Neural progenitor cell (in vitro differentiated cells): ENCODE measurements around the gene NCOR1. TPM values are rescaled to one million over a fixed set of nuclear protein-coding genes. Genes with fewer than 3 reads are reported as not detected.

Experiments
- DNase-seq: peaks from one replicate; pipeline ENCODE4 v3.0.0-alpha.2; 2016; ENCODE audit warnings: low spot score
- H2AFZ ChIP-seq: fragments of 200-600 bp; sonication (generic); replicated peaks from 2 replicates; pipeline ENCODE4 v1.6.1; 2016; ENCODE audit warnings: antibody characterized with exemption
- H3F3A ChIP-seq: fragments of 200-600 bp; sonication (generic); 2 replicates; pipeline ENCODE4 v1.6.1; 2016; ENCODE audit warnings: antibody characterized with exemption, low read depth
- H3K27ac ChIP-seq: fragments of 200-600 bp; sonication (generic); 2 replicates; pipeline ENCODE4 v1.5.1; 2016; ENCODE audit warnings: mild to moderate bottlenecking
- H3K27me3 ChIP-seq: fragments of 200-600 bp; sonication (generic); 2 replicates; pipeline ENCODE4 v1.6.1; 2016; ENCODE audit warnings: mild to moderate bottlenecking, moderate library complexity
- H3K36me3 ChIP-seq: fragments of 200-600 bp; sonication (generic); 2 replicates; pipeline ENCODE4 v1.5.1; 2016
- H3K4me1 ChIP-seq: fragments of 200-600 bp; sonication (generic); 2 replicates; pipeline ENCODE4 v1.6.1; 2016; ENCODE audit warnings: mixed run types
- H3K4me2 ChIP-seq: fragments of 200-600 bp; sonication (generic); 2 replicates; pipeline ENCODE4 v1.6.1; 2016
- H3K4me3 ChIP-seq: fragments of 200-600 bp; sonication (generic); 2 replicates; pipeline ENCODE4 v1.5.1; 2016
- H3K79me2 ChIP-seq: fragments of 200-600 bp; sonication (generic); 2 replicates; pipeline ENCODE4 v1.6.1; 2016; ENCODE audit warnings: low read depth
- H3K9ac ChIP-seq: fragments of 200-600 bp; sonication (generic); 2 replicates; pipeline ENCODE4 v1.6.1; 2016
- H3K9me3 ChIP-seq: fragments of 200-600 bp; sonication (generic); 2 replicates; pipeline ENCODE4 v1.5.1; 2016; ENCODE audit warnings: low read depth
- H4K20me1 ChIP-seq: fragments of 200-600 bp; sonication (generic); 2 replicates; pipeline ENCODE4 v1.6.1; 2016; ENCODE audit warnings: low read depth
- H3K27ac Mint-ChIP-seq: 3 replicates; pipeline ENCODE4 v1.8.0; 2021; ENCODE audit warnings: mixed read lengths
- H3K27me3 Mint-ChIP-seq: 2 replicates; pipeline ENCODE4 v1.8.0; 2022; ENCODE audit warnings: low read depth, mild to moderate bottlenecking, inconsistent platforms, moderate library complexity, mixed read lengths; ENCODE audit not compliant: insufficient read depth
- H3K36me3 Mint-ChIP-seq: 3 replicates; pipeline ENCODE4 v1.8.0; 2021; ENCODE audit warnings: mixed read lengths
- H3K4me1 Mint-ChIP-seq: 3 replicates; pipeline ENCODE4 v1.8.0; 2021; ENCODE audit warnings: mixed read lengths
- H3K4me3 Mint-ChIP-seq: 3 replicates; pipeline ENCODE4 v1.8.0; 2021; ENCODE audit warnings: mild to moderate bottlenecking, moderate library complexity, mixed read lengths
- H3K9me3 Mint-ChIP-seq: 3 replicates; pipeline ENCODE4 v1.8.0; 2020; ENCODE audit warnings: mixed read lengths
- EZH2 ChIP-seq: fragments of 200-600 bp; sonication (generic); IDR thresholded peaks from 2 replicates; pipeline ENCODE4 v1.6.1; 2017; ENCODE audit warnings: antibody characterized with exemption, mild to moderate bottlenecking, moderate library complexity
- EZH2phosphoT487 ChIP-seq: fragments of 200-600 bp; sonication (generic); IDR thresholded peaks from 2 replicates; pipeline ENCODE4 v1.6.1; 2017; ENCODE audit warnings: antibody characterized with exemption
- total RNA-seq: library from RNA; depleted of rRNA; stranded (reverse); fragments of >200 nt; gene quantifications from 2 replicates; pipeline ENCODE4 v1.2.3, GENCODE V29; 2015; ENCODE audit warnings: low replicate concordance
- TF ChIP-seq, protein P1 (sequence below): fragments of 200-600 bp; sonication (generic); IDR thresholded peaks from 2 replicates; pipeline ENCODE4 v1.5.1; 2017; ENCODE audit warnings: antibody characterized with exemption, mild to moderate bottlenecking

NCOR1 gene
- total RNA-seq, 1 donor from 2014 or later = 86.8 TPM

DNA sequence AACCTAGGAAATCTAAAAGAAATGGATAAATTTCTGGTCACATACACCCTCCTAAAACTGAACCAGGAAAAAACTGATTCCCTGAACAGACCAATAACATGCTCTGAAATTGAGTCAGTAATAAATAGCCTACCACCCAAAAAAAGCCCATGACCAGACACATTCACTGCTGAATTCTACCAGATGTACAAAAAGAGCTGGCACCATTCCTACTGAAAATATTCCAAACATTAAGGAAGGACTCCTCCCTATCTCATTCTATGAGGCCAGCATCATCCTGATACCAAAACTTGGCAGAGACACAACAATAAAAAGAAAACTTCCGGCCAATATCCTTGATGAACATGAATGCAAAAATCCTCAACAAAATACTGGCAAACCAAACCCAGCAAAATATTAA is 162.8 kb downstream of the NCOR1 start:
- Histone ChIP-seq H2AFZ (no peak overlapping the region), H3K4me1 (no peaks in the 10 kb centered on the region), H3K36me3 (peaks cover 13% of the 10 kb centered on the region), H3K9me3 (no peaks in the 10 kb centered on the region), H3K4me3 (no peak overlapping the region), H3K27me3 (no peaks in the 10 kb centered on the region), H3K79me2 (peaks cover 24% of the 10 kb centered on the region), H3K4me2 (no peak overlapping the region), H4K20me1 (no peaks in the 10 kb centered on the region), H3F3A (no peaks in the 10 kb centered on the region), H3K9ac (no peak overlapping the region), H3K27ac (no peak overlapping the region)
- Mint-ChIP-seq H3K36me3 (peaks cover 50% of the 10 kb centered on the region), H3K4me1 (no peaks in the 10 kb centered on the region), H3K27me3 (no peaks in the 10 kb centered on the region), H3K4me3 (no peak overlapping the region), H3K27ac (no peak overlapping the region), H3K9me3 (peaks cover 15% of the 10 kb centered on the region)
- no peak for DNase-seq
- TF ChIP-seq EZH2phosphoT487 (no peak), EZH2 (no peak)
- TF ChIP-seq, protein P1, sequence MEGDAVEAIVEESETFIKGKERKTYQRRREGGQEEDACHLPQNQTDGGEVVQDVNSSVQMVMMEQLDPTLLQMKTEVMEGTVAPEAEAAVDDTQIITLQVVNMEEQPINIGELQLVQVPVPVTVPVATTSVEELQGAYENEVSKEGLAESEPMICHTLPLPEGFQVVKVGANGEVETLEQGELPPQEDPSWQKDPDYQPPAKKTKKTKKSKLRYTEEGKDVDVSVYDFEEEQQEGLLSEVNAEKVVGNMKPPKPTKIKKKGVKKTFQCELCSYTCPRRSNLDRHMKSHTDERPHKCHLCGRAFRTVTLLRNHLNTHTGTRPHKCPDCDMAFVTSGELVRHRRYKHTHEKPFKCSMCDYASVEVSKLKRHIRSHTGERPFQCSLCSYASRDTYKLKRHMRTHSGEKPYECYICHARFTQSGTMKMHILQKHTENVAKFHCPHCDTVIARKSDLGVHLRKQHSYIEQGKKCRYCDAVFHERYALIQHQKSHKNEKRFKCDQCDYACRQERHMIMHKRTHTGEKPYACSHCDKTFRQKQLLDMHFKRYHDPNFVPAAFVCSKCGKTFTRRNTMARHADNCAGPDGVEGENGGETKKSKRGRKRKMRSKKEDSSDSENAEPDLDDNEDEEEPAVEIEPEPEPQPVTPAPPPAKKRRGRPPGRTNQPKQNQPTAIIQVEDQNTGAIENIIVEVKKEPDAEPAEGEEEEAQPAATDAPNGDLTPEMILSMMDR = no peak

DNA sequence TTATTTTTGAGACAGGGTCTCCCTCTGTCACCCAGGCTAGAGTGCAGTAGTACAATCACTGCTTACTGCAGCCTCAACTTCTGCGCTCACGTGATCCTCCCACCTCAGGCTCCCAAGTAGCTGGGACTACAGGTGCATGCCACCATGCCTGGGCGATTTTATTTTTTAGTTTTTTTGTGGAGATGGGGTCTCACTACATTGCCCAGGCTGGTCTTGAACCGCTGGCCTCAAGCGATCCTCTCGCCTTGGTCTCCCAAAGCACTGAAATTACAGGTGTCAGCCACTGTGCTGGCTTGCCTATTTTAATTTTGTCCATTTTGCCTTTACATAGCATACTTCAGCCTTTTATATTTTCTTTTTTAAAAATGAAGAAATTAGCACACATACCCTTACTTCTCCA is 164.5 kb downstream of the NCOR1 start:
- H3K9me3 ChIP-seq = no peaks in the 10 kb centered on the region
- DNase-seq = no peak
- peaks cover 19% of the 10 kb centered on the region for H3K36me3 ChIP-seq
- H2AFZ ChIP-seq = no peak overlapping the region
- no peaks in the 10 kb centered on the region for H3K4me1 Mint-ChIP-seq
- H4K20me1 ChIP-seq = no peaks in the 10 kb centered on the region
- no peak overlapping the region for H3K4me3 ChIP-seq
- no peak overlapping the region for H3K9ac ChIP-seq
- H3K4me1 ChIP-seq = no peaks in the 10 kb centered on the region
- H3K36me3 Mint-ChIP-seq = peaks cover 53% of the 10 kb centered on the region
- H3K27ac ChIP-seq = no peak overlapping the region
- H3F3A ChIP-seq = no peaks in the 10 kb centered on the region
- TF ChIP-seq EZH2 (no peak), EZH2phosphoT487 (no peak)
- TF ChIP-seq, protein P1 = no peak
- H3K4me2 ChIP-seq = no peak overlapping the region
- H3K79me2 ChIP-seq = peaks cover 24% of the 10 kb centered on the region
- no peak overlapping the region for H3K27ac Mint-ChIP-seq
- no peaks in the 10 kb centered on the region for H3K27me3 ChIP-seq
- H3K27me3 Mint-ChIP-seq = no peaks in the 10 kb centered on the region
- peaks cover 15% of the 10 kb centered on the region for H3K9me3 Mint-ChIP-seq
- no peak overlapping the region for H3K4me3 Mint-ChIP-seq

DNA sequence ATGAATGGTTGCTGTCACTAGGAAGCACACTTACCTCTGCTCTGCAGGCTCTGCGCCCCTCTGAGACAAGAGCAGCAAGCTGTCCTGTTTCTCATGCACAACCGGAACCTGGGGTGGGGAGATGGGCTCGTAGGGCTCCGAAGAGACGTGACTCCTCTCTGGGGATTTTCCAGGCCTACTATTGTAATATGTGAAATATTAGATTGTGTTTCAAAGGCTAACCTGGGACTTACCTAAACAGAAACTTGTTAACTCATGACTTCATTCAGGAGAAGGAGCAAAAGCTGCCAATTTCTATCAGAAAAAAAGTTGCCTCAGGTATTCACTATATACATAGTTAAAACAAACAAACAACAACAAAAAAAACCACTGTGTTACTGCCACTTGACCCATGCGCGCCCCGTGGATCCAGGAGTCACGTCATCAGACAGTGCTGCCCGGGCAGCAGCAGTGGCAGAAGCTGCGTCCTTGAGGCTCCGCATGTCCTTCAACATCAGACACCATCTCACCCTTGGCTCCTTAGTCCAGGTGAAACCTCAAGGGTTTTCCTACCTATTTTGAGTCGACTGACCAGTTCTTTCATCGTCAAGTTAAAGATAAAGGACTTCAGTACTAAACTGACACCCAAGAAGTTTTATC is 166.4 kb downstream of the NCOR1 start:
- H4K20me1 ChIP-seq = no peaks in the 10 kb centered on the region
- Mint-ChIP-seq H3K27me3 (peaks cover 2% of the 10 kb centered on the region), H3K36me3 (peaks cover 44% of the 10 kb centered on the region), H3K27ac (no peak overlapping the region), H3K4me1 (no peaks in the 10 kb centered on the region), H3K4me3 (no peak overlapping the region), H3K9me3 (peaks cover 11% of the 10 kb centered on the region)
- H3K4me2 ChIP-seq = no peak overlapping the region
- no peak overlapping the region for H3K27ac ChIP-seq
- TF ChIP-seq EZH2 = no peak
- TF ChIP-seq, protein P1 = no peak
- no peak for TF ChIP-seq EZH2phosphoT487
- no peaks in the 10 kb centered on the region for H3K27me3 ChIP-seq
- peaks cover 24% of the 10 kb centered on the region for H3K79me2 ChIP-seq
- H3F3A ChIP-seq = no peaks in the 10 kb centered on the region
- H3K9ac ChIP-seq = no peak overlapping the region
- DNase-seq = no peak
- H3K36me3 ChIP-seq = peaks cover 14% of the 10 kb centered on the region
- H2AFZ ChIP-seq = no peak overlapping the region
- H3K4me1 ChIP-seq = no peaks in the 10 kb centered on the region
- no peaks in the 10 kb centered on the region for H3K9me3 ChIP-seq
- no peak overlapping the region for H3K4me3 ChIP-seq
